BE2C (cell line): ENCODE results near the gene SYNDIG1.

Experiments used
- DNase-seq: peaks from one replicate; pipeline ENCODE4 v3.0.0-alpha.2; 2020
- H3K27me3 ChIP-seq: fragments of 250-450 bp; sonication (Bioruptor Pico); 2 replicates; pipeline ENCODE4 v1.5.1; 2020; ENCODE audit warnings: mild to moderate bottlenecking
- H3K36me3 ChIP-seq: fragments of 250-450 bp; sonication (Bioruptor Pico); 2 replicates; pipeline ENCODE4 v1.5.1; 2020; ENCODE audit warnings: mild to moderate bottlenecking
- H3K4me1 ChIP-seq: fragments of 250-450 bp; sonication (Bioruptor Pico); 2 replicates; pipeline ENCODE4 v1.5.1; 2020
- H3K4me3 ChIP-seq: 2 replicates; pipeline ENCODE4 v1.5.1; 2011; ENCODE audit warnings: low read depth, low read length
- H3K9me3 ChIP-seq: fragments of 250-450 bp; sonication (Bioruptor Pico); 2 replicates; pipeline ENCODE4 v1.5.1; 2020
- TF ChIP-seq, protein P1 (sequence below): IDR thresholded peaks from 2 replicates; pipeline ENCODE4 v1.5.1; 2012; ENCODE audit warnings: mild to moderate bottlenecking, low read depth, low read length

SYNDIG1 gene

DNA sequence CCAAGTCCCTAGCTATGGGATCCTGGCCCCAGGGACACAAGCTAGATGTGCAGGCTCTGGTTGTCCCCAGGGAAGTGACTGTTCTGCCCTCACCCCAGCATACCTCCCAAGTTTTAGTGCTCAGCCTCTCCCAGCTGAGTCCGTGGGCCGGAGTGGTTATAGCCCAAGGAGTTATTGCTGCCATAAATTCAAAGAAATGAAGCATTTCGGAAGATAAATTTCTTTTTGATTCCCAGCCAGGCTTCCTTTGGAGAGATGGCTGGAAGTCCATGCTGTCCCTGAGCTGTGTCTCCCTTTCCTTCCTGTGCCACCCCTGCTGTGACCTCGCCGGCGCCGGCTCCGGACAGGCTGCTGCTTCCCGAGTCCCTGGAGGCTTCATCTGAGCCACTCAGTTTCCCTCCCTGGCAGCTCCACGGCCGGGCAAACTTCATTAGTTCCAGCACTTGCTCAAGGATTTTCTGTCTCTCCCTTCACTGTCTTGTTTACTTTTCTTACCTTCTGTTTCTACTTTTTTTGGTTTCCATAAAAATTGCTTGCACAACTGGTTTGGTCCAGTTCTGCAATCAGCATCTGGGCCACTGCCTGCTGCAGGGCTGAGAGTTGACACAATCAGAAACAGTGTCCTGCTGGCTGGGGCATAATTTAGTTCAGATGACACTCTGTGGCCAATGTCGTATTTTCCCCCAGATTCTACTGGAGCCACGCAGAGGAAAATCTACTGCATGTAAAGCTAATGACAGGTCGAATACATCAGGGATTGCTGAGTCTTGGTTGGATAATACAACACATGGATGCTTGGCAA lies 225.5 kb downstream of the SYNDIG1 start:
- no peaks in the 10 kb centered on the region for H3K9me3 ChIP-seq
- TF ChIP-seq, protein P1, sequence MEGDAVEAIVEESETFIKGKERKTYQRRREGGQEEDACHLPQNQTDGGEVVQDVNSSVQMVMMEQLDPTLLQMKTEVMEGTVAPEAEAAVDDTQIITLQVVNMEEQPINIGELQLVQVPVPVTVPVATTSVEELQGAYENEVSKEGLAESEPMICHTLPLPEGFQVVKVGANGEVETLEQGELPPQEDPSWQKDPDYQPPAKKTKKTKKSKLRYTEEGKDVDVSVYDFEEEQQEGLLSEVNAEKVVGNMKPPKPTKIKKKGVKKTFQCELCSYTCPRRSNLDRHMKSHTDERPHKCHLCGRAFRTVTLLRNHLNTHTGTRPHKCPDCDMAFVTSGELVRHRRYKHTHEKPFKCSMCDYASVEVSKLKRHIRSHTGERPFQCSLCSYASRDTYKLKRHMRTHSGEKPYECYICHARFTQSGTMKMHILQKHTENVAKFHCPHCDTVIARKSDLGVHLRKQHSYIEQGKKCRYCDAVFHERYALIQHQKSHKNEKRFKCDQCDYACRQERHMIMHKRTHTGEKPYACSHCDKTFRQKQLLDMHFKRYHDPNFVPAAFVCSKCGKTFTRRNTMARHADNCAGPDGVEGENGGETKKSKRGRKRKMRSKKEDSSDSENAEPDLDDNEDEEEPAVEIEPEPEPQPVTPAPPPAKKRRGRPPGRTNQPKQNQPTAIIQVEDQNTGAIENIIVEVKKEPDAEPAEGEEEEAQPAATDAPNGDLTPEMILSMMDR: no peak
- H3K27me3 ChIP-seq: no peaks in the 10 kb centered on the region
- H3K4me1 ChIP-seq: no peaks in the 10 kb centered on the region
- no peak overlapping the region for H3K4me3 ChIP-seq
- no peaks in the 10 kb centered on the region for H3K36me3 ChIP-seq
- DNase-seq: no peak

DNA sequence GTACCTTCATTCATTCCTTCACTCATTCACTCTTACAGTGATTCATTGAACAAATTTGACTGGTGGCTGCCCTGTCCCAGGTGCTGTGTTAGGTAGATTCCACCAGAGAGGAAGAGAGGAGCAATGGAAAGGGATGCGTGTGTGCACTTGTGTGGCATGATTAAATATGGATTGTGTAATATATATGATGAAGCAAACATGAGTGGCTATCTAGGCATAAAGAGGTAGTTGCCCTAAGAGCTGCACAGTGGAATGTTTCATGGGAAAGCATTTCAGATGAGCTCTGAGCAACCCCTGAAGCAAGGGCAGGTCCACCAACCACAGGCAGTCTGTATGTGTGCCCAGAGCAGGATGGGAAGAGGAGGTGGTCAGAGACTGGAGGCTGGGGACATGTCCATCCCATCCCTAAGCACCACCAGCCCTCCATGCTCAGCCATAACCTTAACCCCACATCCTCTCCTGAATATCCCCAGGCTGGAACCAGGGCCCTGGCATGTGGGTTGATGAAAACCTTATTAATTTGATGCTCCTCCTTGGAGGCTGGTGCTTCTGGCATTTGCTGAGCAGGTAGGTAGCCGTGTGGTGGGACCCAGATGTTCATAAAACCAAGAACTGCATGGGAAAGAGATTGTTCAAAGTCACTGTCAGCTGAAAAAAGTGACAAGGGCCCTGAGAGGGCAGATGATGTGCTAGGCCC lies 226.2 kb downstream of the SYNDIG1 start:
- no peaks in the 10 kb centered on the region for H3K4me1 ChIP-seq
- no peak for DNase-seq
- H3K9me3 ChIP-seq: no peaks in the 10 kb centered on the region
- no peak overlapping the region for H3K4me3 ChIP-seq
- no peaks in the 10 kb centered on the region for H3K27me3 ChIP-seq
- TF ChIP-seq, protein P1: no peak
- H3K36me3 ChIP-seq: no peaks in the 10 kb centered on the region

DNA sequence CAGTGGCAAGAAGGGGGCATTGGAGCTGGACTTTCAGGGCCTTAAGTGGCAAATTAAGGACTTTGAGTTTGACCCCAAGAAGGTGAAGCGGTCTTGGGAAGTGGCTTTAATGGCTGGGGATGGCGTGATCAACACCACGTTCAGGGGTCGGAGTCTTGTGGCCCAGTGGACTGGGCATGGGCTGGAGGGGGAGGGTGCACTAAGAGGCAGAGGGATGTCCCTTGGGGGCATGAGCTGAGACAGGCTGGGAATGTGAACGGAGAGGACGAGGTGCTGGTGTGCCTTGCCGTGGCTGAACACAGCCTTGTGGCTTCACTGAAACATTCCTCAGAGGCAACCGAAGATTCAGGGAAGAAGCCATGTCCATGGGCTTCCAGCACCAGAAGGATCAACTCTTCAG lies 227.0 kb downstream of the SYNDIG1 start:
- no peaks in the 10 kb centered on the region for H3K36me3 ChIP-seq
- no peaks in the 10 kb centered on the region for H3K4me1 ChIP-seq
- no peak overlapping the region for H3K4me3 ChIP-seq
- H3K27me3 ChIP-seq: no peaks in the 10 kb centered on the region
- TF ChIP-seq, protein P1: no peak
- H3K9me3 ChIP-seq: no peaks in the 10 kb centered on the region
- no peak for DNase-seq

DNA sequence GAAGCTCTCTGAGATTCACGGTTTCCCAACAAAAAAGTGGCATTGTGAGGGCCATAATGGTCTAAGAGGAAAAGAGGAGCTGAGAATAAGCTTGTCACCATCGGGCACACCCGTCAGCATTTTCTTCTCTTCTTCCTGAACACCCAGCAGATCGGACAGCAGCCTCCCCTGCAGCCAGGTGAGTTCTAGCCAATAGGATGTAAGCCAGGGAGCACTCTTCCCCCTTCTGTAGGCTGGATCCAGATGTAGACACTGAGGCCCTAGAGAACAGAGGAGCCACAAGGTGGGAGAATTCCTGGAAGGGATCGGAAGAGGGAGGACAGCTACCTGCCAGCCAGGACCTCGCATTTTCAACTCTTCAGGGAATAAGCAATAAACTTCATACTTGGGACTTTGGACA lies 228.0 kb downstream of the SYNDIG1 start:
- Histone ChIP-seq H3K36me3 (no peaks in the 10 kb centered on the region), H3K9me3 (no peaks in the 10 kb centered on the region), H3K4me3 (no peak overlapping the region), H3K27me3 (no peaks in the 10 kb centered on the region), H3K4me1 (no peaks in the 10 kb centered on the region)
- DNase-seq: no peak
- TF ChIP-seq, protein P1: no peak

DNA sequence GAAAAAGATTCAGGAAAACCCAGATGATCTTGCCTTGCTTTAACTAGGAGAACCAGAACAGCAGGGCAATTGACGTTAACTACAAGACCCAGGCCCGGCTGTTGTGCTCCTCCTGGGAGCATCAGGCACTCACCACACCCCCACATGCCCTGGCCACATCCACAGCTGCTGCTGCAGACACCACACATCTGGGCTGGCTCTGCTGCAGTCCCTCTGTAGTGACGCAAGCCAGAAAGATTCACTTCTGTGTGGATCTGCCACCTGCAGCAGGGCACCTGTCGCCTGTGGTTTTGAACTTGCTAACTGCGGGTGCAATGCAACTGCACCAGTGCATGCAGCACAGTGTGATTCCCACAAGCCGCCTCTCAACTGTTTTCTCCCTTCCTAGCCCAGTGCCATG lies 228.8 kb downstream of the SYNDIG1 start:
- Histone ChIP-seq H3K4me1 (no peaks in the 10 kb centered on the region), H3K27me3 (no peaks in the 10 kb centered on the region), H3K9me3 (no peaks in the 10 kb centered on the region), H3K4me3 (no peak overlapping the region), H3K36me3 (no peaks in the 10 kb centered on the region)
- DNase-seq: no peak
- TF ChIP-seq, protein P1: no peak

DNA sequence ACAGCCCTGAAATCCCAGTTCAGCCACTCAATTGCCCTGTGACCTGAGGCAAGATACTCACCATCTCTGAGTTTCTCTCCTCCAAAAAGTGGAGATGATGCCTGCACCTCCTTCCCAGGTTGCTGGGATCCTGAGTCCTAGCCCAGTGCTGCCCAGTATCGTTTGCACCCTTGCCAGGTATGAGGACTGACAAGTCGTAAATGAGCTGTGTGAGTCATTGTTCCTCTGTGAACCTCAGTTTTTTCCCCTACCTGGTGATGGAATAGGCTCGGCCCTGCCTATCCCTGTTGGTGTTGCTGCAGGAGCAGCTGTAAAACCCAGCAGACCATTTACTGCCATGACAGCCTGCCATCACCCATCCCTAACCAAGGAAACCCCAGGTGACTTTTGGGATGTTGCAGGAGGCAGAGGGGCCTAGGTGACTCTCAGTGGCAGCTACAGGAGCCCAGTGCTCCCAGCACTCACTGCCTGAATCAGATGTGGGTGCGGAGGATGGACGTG lies 229.3 kb downstream of the SYNDIG1 start:
- H3K9me3 ChIP-seq: no peaks in the 10 kb centered on the region
- H3K4me1 ChIP-seq: no peaks in the 10 kb centered on the region
- H3K27me3 ChIP-seq: no peaks in the 10 kb centered on the region
- no peak overlapping the region for H3K4me3 ChIP-seq
- TF ChIP-seq, protein P1: no peak
- DNase-seq: no peak
- H3K36me3 ChIP-seq: no peaks in the 10 kb centered on the region
